LoVo (cell line): ENCODE data around the gene DEFB129.
A peak's percentile ranks its signal among the peaks of the same experiment; 100 is the strongest.
"Not testable (repeated sequence)": the region's sequence is repeated elsewhere in the genome, so short reads cannot be mapped to it uniquely, and the experiment has no call there.

Source experiments
- DNase-seq: peaks from one replicate; pipeline ENCODE4 v3.0.0-alpha.2; 2016; ENCODE audit warnings: low spot score

DEFB129 gene

GRCh38 chr20:226958-227357 lies at the start of gene DEFB129:
DEFB129 (plus strand) TSS chr20:227258; CDS start chr20:227289, 31 bp downstream.
- DNase-seq: no peak

- no peak for DNase-seq
These were observed 42.8 kb upstream of the DEFB129 start for GRCh38 chr20:184288-184687.

- no peak for DNase-seq
These were observed 39.3 kb upstream of the DEFB129 start for GRCh38 chr20:187733-188132.

GRCh38 chr20:189611-190010 lies 37.4 kb upstream of the DEFB129 start, which contains the start of gene DEFB128:
DEFB128 (minus strand) TSS chr20:189711; CDS start chr20:189623, 88 bp downstream.
- no peak for DNase-seq

GRCh38 chr20:198225-198624 lies 28.8 kb upstream of the DEFB129 start:
- no peak for DNase-seq

- no peak for DNase-seq
These were observed 27.1 kb upstream of the DEFB129 start for GRCh38 chr20:199996-200395.

- DNase-seq: not testable (repeated sequence)
These were observed 23.4 kb upstream of the DEFB129 start for GRCh38 chr20:203630-204029.

- peak; percentile 11 for DNase-seq
These were observed 18.0 kb upstream of the DEFB129 start for GRCh38 chr20:208942-209566.

- DNase-seq: no peak
These were observed 16.1 kb upstream of the DEFB129 start for GRCh38 chr20:210809-211502.

- DNase-seq: no peak
These were observed 12.7 kb upstream of the DEFB129 start for GRCh38 chr20:214383-214782.

GRCh38 chr20:215796-216195 lies 11.3 kb upstream of the DEFB129 start:
- DNase-seq: no peak

- no peak for DNase-seq
These were observed 9.8 kb upstream of the DEFB129 start for GRCh38 chr20:217266-217665.

GRCh38 chr20:219290-220115 lies 7.6 kb upstream of the DEFB129 start:
- no peak for DNase-seq

GRCh38 chr20:221258-221830 lies 5.7 kb upstream of the DEFB129 start:
- DNase-seq: no peak

- not testable (repeated sequence) for DNase-seq
These were observed 1.2 kb upstream of the DEFB129 start for GRCh38 chr20:225879-226278.

GRCh38 chr20:227439-228105 lies 514 bp downstream of the DEFB129 start:
- no peak for DNase-seq

- DNase-seq: peak; percentile 12
These were observed 8.8 kb downstream of the DEFB129 start for GRCh38 chr20:235891-236290.

- DNase-seq: no peak
These were observed 10.4 kb downstream of the DEFB129 start for GRCh38 chr20:237489-237888.

- DNase-seq: no peak
These were observed 10.9 kb downstream of the DEFB129 start for GRCh38 chr20:237929-238328.

GRCh38 chr20:242905-243304 lies 15.8 kb downstream of the DEFB129 start:
- DNase-seq: no peak

- DNase-seq: no peak
These were observed 24.3 kb downstream of the DEFB129 start for GRCh38 chr20:251354-251753.

- DNase-seq: no peak
These were observed 25.7 kb downstream of the DEFB129 start for GRCh38 chr20:252801-253200.
